8988T (cell line): ENCODE data around the gene TBC1D16.

Experiments used
- DNase-seq: peaks from one replicate; pipeline ENCODE4 v3.0.0; 2011

TBC1D16 gene

DNA sequence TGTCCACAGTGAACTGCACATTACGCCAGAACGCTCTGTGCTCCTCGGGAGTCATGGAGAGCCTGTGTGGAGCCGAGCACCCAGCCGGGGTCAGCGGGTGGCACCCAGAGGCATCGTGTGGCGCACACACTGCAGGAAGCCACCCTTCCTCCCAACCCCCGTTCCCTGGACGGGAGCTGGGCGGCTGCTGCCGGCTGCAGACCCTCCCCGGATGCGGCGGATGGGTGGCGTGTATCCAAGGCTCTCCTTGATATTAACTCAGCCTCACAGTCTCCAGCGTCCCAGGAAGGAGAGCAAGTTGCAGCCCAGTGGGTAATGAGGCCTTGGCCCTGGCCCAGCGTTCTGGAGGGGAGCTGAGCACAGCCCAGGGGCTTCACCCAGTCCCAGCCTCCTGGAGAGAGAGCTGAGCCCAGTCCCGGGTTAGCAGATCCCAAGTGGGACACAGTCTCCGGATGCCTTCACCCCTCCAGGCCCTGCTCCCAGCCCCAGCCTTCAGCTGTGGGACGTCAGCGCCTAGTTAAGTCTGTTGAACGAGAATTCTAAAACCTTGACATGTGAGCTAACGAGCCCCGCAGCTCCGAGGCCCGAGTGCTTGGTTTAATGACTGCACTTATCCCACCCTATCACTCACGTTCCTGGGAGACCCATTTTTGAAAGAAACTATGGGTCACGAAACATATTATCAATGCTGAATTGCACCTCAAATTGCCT lies 86.6 kb downstream of the TBC1D16 start:
- no peak for DNase-seq

DNA sequence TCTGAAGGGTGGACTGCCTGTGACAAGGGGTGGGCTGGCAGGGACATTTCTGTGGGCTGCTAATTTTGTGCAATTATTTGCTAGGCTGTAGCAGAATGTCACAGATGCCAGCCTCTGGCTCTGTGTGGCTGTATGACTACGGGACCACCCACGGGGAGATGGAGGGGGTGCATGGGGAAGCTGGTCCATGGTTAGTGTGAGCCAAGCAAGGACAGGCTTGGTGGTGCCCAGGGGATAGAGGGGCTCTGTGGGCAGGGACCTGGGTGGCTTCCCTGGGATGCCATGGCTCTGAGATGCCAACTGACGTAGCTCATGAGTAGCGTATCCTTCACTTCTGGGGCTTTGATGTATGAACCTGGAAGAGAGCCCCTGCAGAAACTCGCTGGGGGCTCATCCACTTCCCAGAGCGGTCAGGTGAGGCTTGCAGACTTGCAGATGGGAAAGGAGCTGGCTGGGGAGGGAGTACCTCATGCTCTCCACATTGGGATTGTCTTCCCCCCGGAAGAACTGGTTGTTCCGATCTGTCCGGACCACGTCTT lies 87.2 kb downstream of the TBC1D16 start:
- DNase-seq = peak; percentile 3

DNA sequence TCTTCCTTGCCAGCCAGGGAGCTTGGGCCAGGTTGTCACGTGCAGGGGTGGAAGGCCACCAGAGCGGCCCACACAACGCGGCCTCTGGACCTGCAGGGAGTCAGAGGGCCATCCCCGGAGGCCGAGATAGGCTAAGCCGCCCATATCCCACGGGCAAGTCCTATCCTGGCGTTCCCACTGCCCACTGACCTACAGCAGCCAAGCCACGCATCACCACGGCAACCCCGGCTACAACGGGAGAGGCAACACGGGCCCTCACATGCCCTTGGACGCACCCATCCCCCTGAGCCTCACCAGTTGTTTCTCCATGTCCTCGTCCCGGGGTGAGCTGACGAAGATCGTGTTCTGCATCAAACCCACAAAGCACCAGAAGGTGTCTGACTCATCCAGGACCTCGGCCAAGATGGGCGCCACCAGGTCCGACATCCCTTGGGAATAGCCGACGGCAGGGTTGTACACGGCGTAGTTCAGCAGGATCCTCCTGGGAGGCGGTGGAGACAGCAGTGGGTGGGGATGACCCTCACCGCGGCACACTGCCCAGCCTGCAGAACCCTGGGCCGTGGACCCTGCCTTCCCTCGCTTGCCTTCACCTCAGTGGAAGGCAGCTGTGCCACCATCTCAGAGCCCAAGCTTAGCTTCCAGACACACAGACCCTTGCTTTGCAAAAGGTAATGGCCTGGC lies 88.2 kb downstream of the TBC1D16 start:
- DNase-seq = peak; percentile 7

DNA sequence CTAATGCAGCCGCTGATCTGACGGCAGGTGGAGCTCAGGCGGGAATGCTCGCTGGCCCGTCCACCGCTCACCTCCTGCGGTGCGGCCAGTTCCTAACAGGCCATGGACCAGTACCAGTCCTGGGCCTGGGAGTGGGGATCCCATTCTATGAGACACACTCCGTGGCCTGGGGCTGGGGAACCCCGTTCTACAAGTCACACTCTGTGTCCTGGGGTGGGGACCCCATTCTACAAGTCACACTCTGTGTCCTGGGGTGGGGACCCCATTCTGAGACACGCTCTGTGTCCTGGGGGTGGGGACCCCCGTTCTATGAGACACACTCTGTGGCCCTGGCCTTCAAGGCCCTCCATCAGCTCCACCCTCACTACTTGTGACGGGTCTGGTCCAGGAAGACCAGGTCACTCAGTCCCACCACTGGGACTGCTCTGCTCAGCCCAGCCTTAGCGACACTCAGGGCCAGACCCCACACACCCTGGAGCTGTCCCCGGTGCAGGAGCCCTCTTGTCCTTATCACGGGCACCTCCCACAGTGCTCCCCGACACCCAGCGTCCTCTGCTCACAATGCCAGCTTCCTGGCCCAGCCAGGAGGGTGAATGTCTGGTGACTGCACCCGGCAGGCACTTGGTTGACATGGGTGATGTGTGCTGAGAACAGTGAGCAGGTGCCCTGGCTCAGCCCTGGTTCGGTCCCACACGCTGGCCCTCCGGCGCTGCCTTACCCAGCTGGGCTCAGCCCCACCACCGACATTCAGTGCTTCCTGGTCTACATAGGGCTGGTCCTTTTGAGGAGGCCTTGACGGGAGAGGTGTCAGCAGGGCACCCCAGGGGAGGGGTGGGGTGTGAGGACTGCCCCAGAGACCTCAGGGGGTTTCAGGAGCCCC lies 89.1 kb downstream of the TBC1D16 start:
- DNase-seq = peak; percentile 17

DNA sequence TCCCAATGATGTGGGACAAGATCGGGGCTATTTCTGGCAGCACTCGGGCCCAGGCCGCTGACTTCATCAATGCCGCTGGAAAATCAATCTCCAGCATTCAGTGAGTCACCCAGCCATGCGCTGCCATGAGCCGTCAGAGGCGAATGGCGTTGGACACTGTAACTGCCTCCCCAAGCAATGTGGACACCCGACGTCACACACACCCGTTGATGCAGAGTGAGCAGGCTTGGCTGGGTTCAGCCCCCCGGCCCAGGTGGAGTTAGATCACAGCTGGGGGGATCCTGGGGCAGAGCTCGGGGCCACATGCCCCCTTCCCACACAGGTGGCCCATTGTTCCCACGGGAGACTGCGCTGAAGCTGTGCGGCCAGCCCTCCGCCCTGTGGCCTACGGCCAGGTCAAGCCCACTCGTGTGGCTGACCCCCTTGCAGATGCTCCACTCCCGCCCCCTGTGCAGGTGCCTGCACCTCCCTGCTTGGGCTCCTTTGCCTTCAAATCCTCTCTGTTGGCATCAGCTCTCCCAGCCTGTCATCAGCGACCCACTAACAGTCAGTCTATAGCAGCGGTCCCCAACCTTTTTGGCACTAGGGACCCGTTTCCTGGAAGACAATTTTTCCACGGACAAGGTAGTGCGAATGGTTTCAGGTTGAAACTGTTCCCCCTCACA lies 89.9 kb downstream of the TBC1D16 start:
- DNase-seq = peak; percentile 1

DNA sequence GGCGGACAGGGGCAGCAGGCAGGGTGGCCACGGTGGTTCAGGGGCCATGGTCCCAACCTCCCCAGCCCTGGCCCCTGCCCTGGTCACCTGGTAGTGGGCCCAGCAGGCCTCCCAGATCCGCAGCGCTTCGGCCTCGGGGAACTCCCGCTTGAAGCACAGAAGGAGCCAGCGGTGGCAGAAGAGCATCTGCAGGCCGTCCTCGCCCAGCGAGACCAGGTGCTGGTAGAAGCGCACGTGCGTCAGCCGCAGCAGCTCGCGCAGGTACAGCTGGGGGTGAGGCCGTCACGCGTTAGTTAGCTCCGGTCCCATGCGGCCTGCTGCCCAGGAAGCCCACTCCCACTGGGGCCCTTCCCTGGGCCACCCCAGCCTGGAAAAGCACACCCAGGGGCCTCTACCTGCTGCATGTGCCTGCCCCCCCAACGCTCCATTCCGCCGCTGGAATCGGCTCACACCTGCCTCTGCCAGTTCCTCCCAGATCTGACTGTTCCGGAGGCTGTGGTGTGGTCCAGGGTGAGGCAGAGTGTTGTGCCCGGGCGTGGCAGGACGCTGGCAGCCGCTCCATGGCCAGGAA lies 90.8 kb downstream of the TBC1D16 start:
- peak; percentile 7 for DNase-seq

DNA sequence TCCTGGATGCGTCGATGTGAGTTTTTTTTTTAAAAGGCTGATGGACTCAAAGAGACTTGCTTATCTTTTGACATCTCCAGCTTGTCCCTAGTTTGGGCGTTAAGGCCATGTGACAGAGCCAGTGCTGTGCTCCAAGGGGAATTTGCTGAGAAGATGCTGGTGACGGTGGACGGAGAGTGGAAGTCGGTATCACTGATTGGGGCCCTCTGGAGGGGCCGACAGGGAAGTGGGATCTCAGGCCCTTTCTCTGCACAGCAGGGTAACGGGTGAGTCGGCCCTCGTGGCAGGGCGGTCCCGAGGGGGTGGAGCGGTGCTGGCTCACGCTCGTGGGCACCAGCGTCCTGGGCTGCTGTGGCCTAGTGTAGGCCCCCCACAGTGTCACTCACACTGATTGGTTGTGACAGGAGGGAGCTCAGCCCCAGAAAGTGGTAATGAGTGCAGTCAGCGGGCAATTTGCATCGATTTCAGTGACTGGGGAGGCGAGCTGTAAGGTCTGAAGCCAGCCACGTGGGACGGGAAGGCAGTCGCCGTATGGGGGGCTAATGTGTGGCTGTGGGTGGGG lies 91.3 kb downstream of the TBC1D16 start:
- DNase-seq = peak; percentile 8

DNA sequence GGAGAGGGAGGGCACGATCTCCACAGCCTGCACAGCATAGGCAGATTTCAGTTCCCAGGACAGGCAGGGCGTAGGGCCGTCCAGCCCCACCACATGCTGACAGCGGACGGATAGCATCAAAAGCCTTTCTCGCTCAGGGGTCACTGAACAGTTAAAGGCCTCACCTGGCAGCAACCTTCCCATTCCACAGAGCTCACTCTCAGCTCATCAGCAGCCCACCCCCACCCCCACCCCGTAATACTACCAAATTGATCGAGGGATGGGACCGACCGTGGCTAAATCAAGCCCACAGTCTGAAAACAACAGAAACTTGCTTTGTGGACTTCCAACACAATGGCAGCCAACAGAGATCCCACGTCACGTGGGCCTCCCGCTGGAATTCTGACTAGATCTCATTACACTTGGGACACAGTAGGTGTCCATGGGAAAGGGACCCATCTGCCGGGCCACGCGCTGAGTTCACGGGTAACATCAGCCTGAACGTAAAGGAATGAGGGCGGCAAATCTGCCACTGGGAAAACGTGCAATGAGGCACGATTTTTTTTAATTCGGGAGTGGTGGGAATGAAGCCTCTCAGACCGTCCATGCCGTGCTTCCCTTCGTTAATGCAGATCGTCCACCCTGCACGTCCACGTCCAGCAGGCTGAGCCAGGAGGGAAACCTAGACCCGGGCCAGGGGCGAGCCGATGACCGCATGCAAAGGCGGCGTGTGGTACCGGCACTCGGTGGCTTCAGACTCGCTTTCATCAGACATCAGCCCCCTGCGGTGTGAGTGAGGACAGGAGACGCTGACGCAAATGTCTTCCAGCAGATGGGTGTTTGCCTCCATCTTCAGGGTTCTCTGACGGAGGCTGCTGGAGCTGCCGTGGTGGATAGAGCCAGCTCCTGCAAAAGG lies 92.1 kb downstream of the TBC1D16 start:
- peak; percentile 6 for DNase-seq

DNA sequence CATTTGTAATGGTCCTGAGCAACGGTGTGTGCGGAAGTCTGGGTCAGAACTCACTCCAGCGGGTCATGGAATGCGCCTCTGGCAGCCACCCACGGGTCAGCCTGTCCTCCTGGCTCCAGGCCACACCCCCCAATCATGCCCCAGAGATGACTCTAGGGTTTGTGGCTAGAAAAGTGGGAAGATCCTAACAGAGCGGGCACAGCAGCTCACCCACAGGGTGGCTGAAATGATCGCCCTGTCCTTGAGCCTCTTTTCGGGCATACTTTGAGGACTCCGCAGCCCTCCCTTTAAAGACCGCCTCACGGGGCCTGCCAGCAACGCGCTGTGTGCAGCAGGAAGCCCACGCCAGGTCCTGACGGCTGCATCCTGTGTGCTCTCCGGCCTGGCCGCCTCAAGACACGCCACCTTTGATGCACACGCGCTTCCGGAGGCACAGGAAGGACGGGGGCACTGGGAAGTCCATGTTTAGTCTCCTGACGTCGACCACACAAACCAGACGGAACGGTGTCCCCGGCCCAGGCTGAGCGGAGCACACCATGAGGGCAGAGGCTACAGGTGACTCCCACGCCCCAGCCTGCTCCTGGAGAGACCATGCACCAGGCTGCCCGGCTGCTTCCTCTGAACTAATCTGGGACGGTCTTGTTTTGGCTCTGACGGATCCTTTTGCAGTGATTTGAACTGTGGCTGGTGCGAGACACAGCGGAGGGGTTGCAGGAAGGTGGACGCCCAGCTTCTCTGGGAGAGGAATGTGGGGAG lies 92.9 kb downstream of the TBC1D16 start:
- DNase-seq = peak; percentile 9

DNA sequence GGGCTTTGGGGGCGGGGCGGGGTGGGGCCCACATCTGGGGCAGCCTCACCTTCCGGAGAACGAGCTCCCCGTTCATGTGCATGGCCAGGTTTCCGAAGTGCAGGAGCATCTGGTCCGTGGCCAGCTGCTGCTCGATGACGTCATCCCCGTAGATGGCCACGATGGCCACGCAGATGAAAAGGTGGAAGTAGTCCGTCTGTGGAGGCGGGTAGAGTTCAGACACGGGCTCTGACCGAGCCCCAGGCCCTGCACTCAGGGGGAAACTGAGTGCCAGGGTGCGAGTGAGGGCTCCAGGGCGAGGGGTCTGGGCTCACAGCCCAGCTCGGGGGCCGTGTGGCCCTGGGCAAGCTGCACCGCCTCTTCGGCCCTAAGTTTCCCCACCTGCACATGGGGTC lies 93.7 kb downstream of the TBC1D16 start:
- peak; percentile 8 for DNase-seq

DNA sequence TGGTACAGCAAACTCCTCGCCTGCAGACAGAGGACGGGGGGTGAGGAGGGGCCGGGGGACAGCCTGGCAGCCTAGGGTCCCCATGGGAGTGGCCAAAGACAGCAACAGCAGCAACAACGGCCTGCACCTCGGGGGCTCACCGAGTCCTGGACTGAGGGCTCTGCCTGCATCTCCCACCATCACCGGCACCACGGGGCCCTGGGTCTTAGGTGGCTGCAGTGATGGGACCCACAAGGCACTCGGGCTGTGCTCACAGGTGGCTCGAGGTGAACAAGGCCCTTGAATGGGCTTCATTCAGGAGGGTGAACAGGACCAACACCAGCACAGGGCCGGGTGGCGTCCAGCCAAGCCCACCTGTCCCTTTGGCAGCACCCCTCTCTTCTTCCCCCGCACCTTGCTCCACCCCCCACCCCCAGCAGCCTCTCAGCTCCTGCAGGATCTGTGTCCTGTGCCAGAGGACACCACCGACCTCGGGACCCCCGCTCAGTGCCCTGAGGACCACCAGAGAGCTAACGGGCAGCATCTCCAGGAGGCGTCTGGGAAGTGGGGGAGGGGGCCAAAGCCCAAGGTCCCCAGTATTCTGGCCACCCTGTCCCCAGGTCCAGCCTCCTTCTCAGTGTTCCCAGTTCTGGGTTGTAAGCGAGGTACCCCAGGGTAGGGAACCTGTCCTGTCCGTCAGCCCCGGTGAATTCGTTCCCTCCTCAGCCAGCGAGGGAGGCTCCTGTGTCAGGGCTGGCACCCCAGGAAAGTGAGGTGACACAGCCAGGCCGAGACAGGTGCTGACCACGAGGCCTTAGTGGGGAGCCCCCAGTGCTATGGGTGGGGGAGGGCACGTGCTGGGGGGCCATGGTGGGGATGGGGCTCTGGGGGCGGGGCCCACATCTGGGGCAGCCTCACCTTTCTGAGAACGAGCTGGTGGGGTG lies 94.3 kb downstream of the TBC1D16 start:
- peak; percentile 6 for DNase-seq

DNA sequence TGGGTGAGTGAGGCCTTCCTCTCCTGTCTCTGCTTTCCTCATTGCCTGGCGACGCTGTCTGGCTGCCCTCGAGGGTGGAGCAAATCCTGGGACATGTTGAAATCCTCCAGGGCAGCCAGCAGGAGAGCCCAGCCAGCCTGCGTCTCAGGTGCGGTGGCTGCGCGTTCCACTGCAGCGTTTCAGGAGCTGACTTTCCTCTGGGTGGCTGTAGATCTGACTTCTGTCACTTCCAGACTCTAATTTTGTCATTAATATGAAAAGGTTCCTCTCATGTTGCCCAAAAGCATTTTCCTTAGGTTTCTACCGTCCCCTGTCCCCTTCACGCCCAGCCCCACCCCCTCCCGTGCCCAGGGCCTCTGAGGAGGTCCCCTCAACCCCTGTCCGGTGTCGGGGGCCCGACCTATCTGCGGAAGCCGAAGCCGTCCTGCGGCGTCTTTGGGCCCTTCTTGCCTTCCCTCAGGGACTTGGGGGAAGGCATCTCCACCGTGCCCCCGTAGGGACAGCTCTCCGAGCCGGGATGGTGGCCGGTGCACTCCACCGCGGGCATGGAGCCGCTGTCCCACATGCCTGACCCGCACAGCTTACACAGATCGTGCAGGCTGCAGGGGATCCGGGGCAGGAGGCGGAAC lies 95.1 kb downstream of the TBC1D16 start:
- DNase-seq = peak; percentile 4

DNA sequence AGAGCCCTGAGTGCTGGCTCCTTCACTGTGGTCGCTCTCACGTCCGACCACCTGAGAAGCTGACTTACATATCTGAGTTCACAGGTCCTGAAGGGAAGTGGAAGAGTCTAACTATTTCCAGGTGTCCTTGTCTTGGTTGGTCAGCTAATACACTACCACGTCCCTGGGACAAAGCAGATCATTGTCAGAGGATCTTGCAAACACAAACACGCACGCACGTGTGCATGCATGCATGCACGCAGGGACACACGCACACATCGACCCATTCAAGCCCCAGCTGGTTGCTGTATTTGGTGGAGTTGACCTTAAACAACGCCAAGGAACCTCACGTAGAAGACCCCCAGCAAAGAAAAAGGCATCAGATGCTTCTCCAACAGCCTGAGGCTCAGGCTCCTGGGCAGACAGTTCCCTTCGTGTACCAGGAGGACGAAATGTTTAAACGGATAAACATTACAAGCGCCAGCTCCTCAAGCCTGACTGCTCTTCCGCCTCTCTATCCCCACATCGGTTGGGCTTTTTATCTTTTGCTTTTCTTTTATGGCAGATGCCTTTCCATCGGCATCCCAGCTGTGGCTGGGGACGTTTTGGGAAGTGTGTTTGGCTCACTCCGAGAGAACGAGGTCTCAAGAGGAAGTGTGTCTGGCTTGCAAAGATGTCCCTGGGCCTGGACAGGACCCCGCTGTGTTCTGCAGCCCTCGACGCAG lies 95.8 kb downstream of the TBC1D16 start:
- peak; percentile 5 for DNase-seq

DNA sequence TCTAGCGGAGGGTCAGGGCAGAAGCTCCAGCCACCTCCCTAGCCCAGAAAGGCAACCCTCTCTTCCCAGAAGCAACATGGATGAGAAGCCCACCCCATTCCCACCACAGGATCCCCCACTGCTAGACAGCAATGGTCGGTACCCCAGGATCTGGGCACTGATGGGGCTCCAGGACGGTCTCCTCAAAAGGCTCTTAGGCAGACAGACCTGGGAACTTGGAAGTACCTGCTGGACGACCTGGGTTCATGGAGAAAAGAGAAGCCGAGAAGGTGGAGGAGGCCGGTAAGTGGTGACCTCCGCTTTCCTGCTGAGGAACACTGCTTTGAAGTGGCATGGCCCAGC lies 96.6 kb downstream of the TBC1D16 start:
- no peak for DNase-seq

DNA sequence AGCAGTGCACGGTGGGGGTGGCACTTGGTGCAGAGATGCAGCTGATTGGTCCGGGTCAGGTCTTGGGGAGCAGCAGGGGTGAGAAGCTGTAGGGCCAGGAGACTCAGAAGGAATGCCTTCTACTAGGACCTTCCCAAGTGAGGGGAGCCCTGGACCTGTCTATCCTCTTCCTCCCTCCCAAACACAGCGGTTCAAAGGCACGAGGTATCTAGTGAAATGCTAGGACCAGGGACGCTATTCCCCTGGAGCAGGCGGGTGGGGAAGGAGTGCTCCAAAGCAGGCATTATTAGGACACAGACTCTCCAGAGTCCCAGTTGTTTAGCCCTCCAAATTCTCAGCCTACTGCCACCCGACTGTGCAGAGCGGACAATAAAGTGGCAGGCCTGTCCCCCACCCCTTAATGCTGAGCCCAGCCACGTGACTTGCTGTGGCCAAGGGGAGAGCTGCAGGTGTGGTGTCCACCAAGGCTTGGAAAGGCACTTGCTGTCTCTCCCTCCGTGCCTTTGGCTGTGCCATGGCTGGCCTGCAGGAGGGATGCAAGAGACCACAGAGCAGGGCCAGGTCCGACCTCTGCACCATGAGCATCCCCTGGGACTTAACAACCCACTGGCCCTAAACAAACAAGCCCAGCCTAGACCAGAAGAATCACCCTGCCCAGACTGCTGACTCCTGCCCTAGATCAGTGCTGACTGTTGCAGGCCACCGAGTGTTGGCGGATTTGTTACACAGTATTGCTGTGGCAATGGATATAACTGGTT lies 97.2 kb downstream of the TBC1D16 start:
- DNase-seq = no peak

DNA sequence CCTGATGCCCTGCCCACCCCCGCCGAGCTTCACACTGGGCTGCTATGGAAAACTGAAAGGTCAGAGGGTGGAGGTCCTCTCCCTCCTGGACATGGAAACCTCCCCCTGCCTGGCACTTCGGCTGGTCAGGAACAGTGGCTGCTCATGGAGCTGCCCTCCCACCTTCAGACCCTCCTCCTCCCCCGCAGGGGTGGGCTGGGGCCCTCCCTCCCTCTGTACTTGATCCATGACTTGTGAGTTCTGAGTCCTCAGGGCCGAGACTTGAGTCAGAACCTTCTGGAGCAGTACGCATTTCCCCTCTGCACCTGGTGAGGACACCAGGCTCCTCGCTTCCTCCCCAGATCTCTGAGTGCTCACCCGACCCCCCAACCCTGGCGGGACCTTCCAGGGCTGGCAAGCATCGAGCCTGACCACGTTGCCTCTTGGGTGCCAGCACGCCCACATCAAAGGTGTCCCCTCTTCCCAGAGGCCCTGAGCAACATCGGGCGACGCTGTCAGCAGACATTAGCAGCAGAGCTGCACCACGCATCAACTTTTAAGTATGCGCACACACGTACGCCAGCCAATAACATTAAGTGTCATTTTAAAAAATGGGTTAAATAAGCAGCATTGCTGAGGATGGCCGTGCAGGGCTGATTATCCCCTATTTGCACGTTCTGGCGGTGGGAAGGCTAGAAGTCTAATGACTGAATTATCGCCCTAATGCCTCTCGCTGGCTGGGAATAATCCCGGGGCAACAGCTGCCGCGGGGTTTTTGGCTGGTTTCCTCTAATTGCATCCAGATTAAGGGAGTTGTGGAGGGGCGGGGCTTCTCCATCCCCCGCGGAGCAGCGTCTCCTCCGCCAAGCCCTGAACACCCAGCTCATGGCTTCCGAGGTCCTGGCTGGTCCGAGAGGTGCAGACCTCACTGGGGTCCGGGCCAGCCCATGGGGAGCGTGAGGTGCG lies 98.0 kb downstream of the TBC1D16 start:
- DNase-seq = no peak
